Trophoblast cell (in vitro differentiated cells and primary cell): ENCODE measurements around the gene TRMT10B.

Source experiments
- DNase-seq, 2 donors: peaks; one replicate each; pipeline ENCODE4 v3.0.0-alpha.2; 2016
- H2AFZ ChIP-seq: 2 replicates; pipeline ENCODE4 v1.6.1; 2013; ENCODE audit warnings: low read length, moderate library complexity, mild to moderate bottlenecking; ENCODE audit not compliant: insufficient read depth, poor library complexity
- H2AK5ac ChIP-seq: 2 replicates; pipeline ENCODE4 v1.6.1; 2013; ENCODE audit warnings: mild to moderate bottlenecking, low read length
- H2BK120ac ChIP-seq: 2 replicates; pipeline ENCODE4 v1.6.1; 2013; ENCODE audit warnings: low read length, mild to moderate bottlenecking, moderate library complexity; ENCODE audit not compliant: insufficient read depth, poor library complexity
- H2BK12ac ChIP-seq: 2 replicates; pipeline ENCODE4 v1.6.1; 2013; ENCODE audit warnings: mild to moderate bottlenecking, low read length, moderate library complexity
- H2BK5ac ChIP-seq: 2 replicates; pipeline ENCODE4 v1.6.1; 2013; ENCODE audit warnings: low read length, low read depth, moderate library complexity, mild to moderate bottlenecking; ENCODE audit not compliant: poor library complexity
- H3K14ac ChIP-seq: 2 replicates; pipeline ENCODE4 v1.6.1; 2013; ENCODE audit warnings: mild to moderate bottlenecking, low read length
- H3K18ac ChIP-seq: 2 replicates; pipeline ENCODE4 v1.6.1; 2013; ENCODE audit warnings: mild to moderate bottlenecking, low read length
- H3K23ac ChIP-seq: 2 replicates; pipeline ENCODE4 v1.6.1; 2013; ENCODE audit warnings: low read length
- H3K27ac ChIP-seq: 2 replicates; pipeline ENCODE4 v1.5.1; 2013; ENCODE audit warnings: low read depth, mild to moderate bottlenecking, inconsistent platforms, low read length, moderate library complexity
- H3K27me3 ChIP-seq: 2 replicates; pipeline ENCODE4 v1.6.1; 2013; ENCODE audit warnings: inconsistent platforms, mild to moderate bottlenecking, low read length, moderate library complexity; ENCODE audit not compliant: insufficient read depth
- H3K36me3 ChIP-seq, 2 experiments: 1 replicate in 1 of 2; 2 replicates in 1 of 2; pipeline ENCODE4 v1.6.1; 2013; ENCODE audit warnings: low read length in 2 of 2, mild to moderate bottlenecking in 2 of 2, moderate library complexity in 1 of 2; ENCODE audit not compliant: insufficient read depth in 2 of 2, control insufficient read depth in 1 of 2
- H3K4ac ChIP-seq: 2 replicates; pipeline ENCODE4 v1.6.1; 2013; ENCODE audit warnings: low read depth, mild to moderate bottlenecking, low read length, moderate library complexity
- H3K4me1 ChIP-seq, 2 experiments: 1 replicate in 1 of 2; 2 replicates in 1 of 2; pipeline ENCODE4 v1.6.1; 2013; ENCODE audit warnings: low read length in 2 of 2, mild to moderate bottlenecking in 2 of 2, moderate library complexity in 1 of 2; ENCODE audit not compliant: insufficient read depth in 2 of 2, control insufficient read depth in 1 of 2
- H3K4me2 ChIP-seq: 2 replicates; pipeline ENCODE4 v1.6.1; 2013; ENCODE audit warnings: inconsistent platforms, mild to moderate bottlenecking, low read length, moderate library complexity
- H3K4me3 ChIP-seq: 2 replicates; pipeline ENCODE4 v1.5.1; 2013; ENCODE audit warnings: mild to moderate bottlenecking, low read depth, low read length, inconsistent platforms
- H3K79me1 ChIP-seq: one replicate; pipeline ENCODE4 v1.6.1; 2013; ENCODE audit warnings: low read length
- H3K79me2 ChIP-seq: 2 replicates; pipeline ENCODE4 v1.6.1; 2013; ENCODE audit warnings: low read length, mild to moderate bottlenecking; ENCODE audit not compliant: control insufficient read depth, insufficient read depth, poor library complexity
- H3K9ac ChIP-seq: 2 replicates; pipeline ENCODE4 v1.6.1; 2013; ENCODE audit warnings: mild to moderate bottlenecking, low read length
- H3K9me3 ChIP-seq: 2 replicates; pipeline ENCODE4 v1.6.1; 2013; ENCODE audit warnings: low read depth, mild to moderate bottlenecking, control low read depth, inconsistent platforms, low read length; ENCODE audit not compliant: insufficient read depth
- H4K12ac ChIP-seq: 2 replicates; pipeline ENCODE4 v1.6.1; 2013; ENCODE audit warnings: low read depth, mild to moderate bottlenecking, low read length, moderate library complexity
- H4K8ac ChIP-seq: 2 replicates; pipeline ENCODE4 v1.6.1; 2013; ENCODE audit warnings: low read depth, mild to moderate bottlenecking, low read length, moderate library complexity
- H4K91ac ChIP-seq: one replicate; pipeline ENCODE4 v1.6.1; 2013; ENCODE audit warnings: low read depth, mild to moderate bottlenecking, low read length, moderate library complexity
- WGBS: extraction: QIAGEN DNeasy Blood & Tissue Kit; methylation state at CpG from one replicate; pipeline ENCODE4 v1.1.7; 2013; ENCODE audit warnings: missing lambda C conversion rate; ENCODE audit not compliant: insufficient read length, insufficient coverage; ENCODE audit errors: extremely low coverage; 5-methylcytosine and 5-hydroxymethylcytosine counted together

TRMT10B gene

DNA sequence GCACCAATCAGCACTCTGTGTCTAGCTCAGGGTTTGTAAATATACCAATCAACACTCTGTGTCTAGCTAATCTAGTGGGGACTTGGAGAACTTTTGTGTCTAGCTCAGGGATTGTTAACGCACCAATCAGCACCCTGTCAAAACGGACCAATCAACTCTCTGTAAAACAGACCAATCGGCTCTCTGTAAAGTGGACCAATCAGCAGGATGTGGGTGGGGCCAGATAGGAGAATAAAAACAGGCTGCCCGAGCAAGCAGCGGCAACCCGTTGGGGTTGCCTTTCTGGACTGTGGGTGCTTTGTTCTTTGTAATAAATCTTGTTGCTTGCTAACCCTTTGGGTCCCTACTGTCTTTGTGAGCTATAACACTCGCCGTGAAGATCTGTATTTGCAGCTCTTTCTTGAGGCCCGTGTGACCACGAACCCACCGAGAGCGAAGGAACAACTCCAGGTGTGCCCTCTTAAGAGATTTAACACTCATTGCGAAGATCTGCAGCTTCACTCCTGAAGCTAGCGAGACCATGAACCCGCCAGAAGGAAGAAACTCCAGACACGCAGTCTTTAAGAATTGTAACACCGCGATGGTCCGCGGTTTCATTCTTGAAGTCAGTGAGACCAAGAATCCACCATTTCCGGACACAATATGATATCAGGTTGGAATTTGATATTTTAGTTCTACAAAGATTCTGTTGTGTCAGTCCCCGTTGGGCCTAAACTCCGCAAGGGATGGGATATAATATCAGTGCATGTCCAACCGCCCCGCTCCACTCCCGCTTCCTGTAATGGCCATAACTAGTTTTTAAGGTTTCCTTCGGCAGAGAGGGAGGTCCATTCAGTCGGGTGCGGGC lies 740 bp upstream of the TRMT10B start:
- H3K18ac ChIP-seq = no peak overlapping the region
- no peak overlapping the region for H3K4ac ChIP-seq
- no peak overlapping the region for H3K23ac ChIP-seq
- DNase-seq = no peak
- H3K9ac ChIP-seq = no peak overlapping the region
- H3K4me1 ChIP-seq = peaks cover 0 to 8% of the 10 kb centered on the region in 2 experiments
- peak overlapping the region; percentile 69 for H2AFZ ChIP-seq
- peaks cover 4% of the 10 kb centered on the region for H3K79me1 ChIP-seq
- no CpG with 5 or more reads among the region's 29 CpGs for WGBS
- no peak overlapping the region for H4K91ac ChIP-seq
- H3K4me3 ChIP-seq = no peak overlapping the region
- no peak overlapping the region for H3K14ac ChIP-seq
- no peak overlapping the region for H2BK120ac ChIP-seq
- no peak overlapping the region for H4K12ac ChIP-seq
- H3K27ac ChIP-seq = no peak overlapping the region
- peak overlapping the region; percentile 96 for H4K8ac ChIP-seq
- peaks cover 4% of the 10 kb centered on the region for H3K79me2 ChIP-seq
- peak overlapping the region; percentile 100 for H3K4me2 ChIP-seq
- no peak overlapping the region for H2BK12ac ChIP-seq
- no peak overlapping the region for H2BK5ac ChIP-seq
- no peaks in the 10 kb centered on the region for H3K9me3 ChIP-seq
- H3K27me3 ChIP-seq = no peaks in the 10 kb centered on the region
- H2AK5ac ChIP-seq = no peak overlapping the region
- peaks cover 2% of the 10 kb centered on the region in 2 experiments for H3K36me3 ChIP-seq

DNA sequence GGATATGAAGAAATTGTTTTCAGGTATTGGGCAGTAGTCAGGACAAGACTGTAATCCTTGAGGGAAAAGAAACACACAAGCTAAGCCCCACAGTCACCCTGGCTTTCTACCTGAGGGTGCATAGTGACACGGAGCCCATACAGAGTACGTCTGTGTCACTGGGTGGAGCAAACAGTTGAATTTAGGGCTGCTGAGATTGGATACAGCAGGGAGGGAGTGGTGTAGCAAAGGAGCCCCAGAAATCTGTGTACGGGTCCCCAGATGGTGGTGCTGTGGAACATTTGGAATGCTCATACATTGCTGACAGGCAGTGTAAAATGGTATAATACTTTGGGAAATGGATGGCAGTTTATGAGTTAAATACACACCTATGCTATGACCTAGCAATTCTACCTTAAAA lies 5.1 kb downstream of the TRMT10B start:
- H3K23ac ChIP-seq = no peak overlapping the region
- no peak overlapping the region for H3K14ac ChIP-seq
- no peak overlapping the region for H4K12ac ChIP-seq
- H3K79me2 ChIP-seq = peaks cover 3% of the 10 kb centered on the region
- H3K18ac ChIP-seq = no peak overlapping the region
- H3K4me2 ChIP-seq = no peak overlapping the region
- no peak overlapping the region for H2BK5ac ChIP-seq
- H4K8ac ChIP-seq = no peak overlapping the region
- H2AK5ac ChIP-seq = no peak overlapping the region
- H2AFZ ChIP-seq = no peak overlapping the region
- WGBS = no CpG with 5 or more reads among the region's 3 CpGs
- no peak overlapping the region for H3K4ac ChIP-seq
- H3K4me3 ChIP-seq = no peak overlapping the region
- H4K91ac ChIP-seq = no peak overlapping the region
- H3K9me3 ChIP-seq = no peaks in the 10 kb centered on the region
- H2BK12ac ChIP-seq = no peak overlapping the region
- H2BK120ac ChIP-seq = no peak overlapping the region
- no peak overlapping the region for H3K27ac ChIP-seq
- DNase-seq = no peak
- peaks cover 0 to 6% of the 10 kb centered on the region in 2 experiments for H3K4me1 ChIP-seq
- H3K79me1 ChIP-seq = peaks cover 3% of the 10 kb centered on the region
- no peaks in the 10 kb centered on the region for H3K27me3 ChIP-seq
- no peak overlapping the region for H3K9ac ChIP-seq
- peaks cover 2% of the 10 kb centered on the region in 2 experiments for H3K36me3 ChIP-seq

DNA sequence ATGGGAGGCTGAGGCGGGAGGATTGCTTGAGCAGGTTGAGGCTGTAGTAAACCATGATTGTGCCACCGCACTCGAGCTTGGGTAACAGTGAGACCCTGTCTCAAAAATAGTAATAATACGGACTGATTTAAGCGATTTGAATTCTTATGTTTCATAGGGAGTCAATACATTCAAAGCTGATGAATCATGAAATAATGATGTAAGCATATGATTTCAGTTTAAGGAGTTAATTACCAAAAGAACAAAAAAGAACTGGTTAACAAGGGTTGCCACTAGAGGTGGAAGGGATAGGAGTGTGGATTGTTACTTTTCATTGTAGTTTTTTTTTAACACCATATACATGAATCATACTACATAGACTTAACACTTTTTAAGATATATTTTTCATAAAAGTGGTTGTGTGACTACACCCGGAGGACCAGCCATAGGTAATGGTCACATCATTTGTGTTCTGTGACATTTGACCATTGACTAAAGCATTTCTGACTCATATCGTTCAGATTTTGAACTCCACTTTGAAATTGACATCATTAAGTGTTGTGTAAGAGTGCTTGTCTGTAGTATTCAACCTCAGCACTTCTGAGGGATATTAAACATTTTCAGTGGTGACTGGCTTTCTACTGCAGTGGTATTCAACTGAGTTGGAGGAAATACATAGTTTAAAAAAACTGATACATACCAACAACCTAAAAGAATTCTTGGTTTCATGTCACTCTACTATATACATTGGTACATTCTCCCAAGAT lies 7.0 kb downstream of the TRMT10B start:
- no peak overlapping the region for H4K91ac ChIP-seq
- peak; percentile 35 to 87 for DNase-seq
- no peak overlapping the region for H2BK12ac ChIP-seq
- no peaks in the 10 kb centered on the region for H3K27me3 ChIP-seq
- H3K4me1 ChIP-seq = no peaks in the 10 kb centered on the region
- no peak overlapping the region for H3K4ac ChIP-seq
- no peak overlapping the region for H3K14ac ChIP-seq
- no peak overlapping the region for H2AFZ ChIP-seq
- no peak overlapping the region for H2AK5ac ChIP-seq
- no peak overlapping the region for H3K23ac ChIP-seq
- no peaks in the 10 kb centered on the region for H3K79me1 ChIP-seq
- H3K27ac ChIP-seq = no peak overlapping the region
- no peaks in the 10 kb centered on the region for H3K79me2 ChIP-seq
- H4K8ac ChIP-seq = no peak overlapping the region
- H3K36me3 ChIP-seq = peaks cover 2% of the 10 kb centered on the region in 2 experiments
- WGBS = no CpG with 5 or more reads among the region's 7 CpGs
- H3K18ac ChIP-seq = no peak overlapping the region
- H2BK120ac ChIP-seq = no peak overlapping the region
- no peak overlapping the region for H3K4me3 ChIP-seq
- H4K12ac ChIP-seq = no peak overlapping the region
- H2BK5ac ChIP-seq = no peak overlapping the region
- no peaks in the 10 kb centered on the region for H3K9me3 ChIP-seq
- no peak overlapping the region for H3K4me2 ChIP-seq
- no peak overlapping the region for H3K9ac ChIP-seq

DNA sequence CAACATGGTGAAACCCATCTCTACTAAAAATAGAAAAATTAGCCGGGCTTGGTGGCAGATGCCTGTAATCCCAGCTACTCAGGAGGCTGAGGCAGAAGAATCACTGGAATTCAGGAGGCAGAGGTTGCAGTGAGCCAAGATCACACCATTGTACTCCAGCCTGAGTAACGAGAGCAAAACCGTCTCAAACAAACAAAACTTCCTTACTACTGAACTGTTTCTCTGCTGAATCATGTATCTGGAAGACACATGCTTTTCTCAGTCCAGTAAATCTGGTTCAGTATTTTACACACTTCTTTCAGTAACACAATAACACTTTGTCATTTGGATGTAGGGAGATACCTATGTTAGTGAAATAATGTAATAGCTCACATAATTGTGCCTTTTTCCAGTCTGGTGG lies 7.9 kb downstream of the TRMT10B start:
- Histone ChIP-seq H4K12ac (no peak overlapping the region), H3K9me3 (no peaks in the 10 kb centered on the region), H3K27me3 (no peaks in the 10 kb centered on the region), H3K23ac (no peak overlapping the region), H4K91ac (no peak overlapping the region), H2AK5ac (no peak overlapping the region), H3K4me1 (no peaks in the 10 kb centered on the region), H3K36me3 (peaks cover 2% of the 10 kb centered on the region in 2 experiments), H3K14ac (no peak overlapping the region), H3K4me2 (no peak overlapping the region), H3K4me3 (no peak overlapping the region), H2AFZ (no peak overlapping the region), H2BK5ac (no peak overlapping the region), H4K8ac (no peak overlapping the region), H2BK120ac (no peak overlapping the region), H3K79me1 (no peaks in the 10 kb centered on the region), H3K27ac (no peak overlapping the region), H2BK12ac (no peak overlapping the region), H3K4ac (no peak overlapping the region), H3K79me2 (no peaks in the 10 kb centered on the region), H3K18ac (no peak overlapping the region), H3K9ac (no peak overlapping the region)
- WGBS = no CpG with 5 or more reads among the region's 3 CpGs
- peak; percentile 47 to 74 for DNase-seq
